ENCODE data around the gene RAE1.

GRCh38 chr20:57400231-57400701, 49.2 kb downstream of the RAE1 start:
- TF ChIP-seq CREB1 (IDR thresholded peaks at IDR 0.05) (no peak), SRF (IDR thresholded peaks at IDR 0.05; ENCODE audit: low read depth, low read length) (no peak), CEBPB (IDR thresholded peaks at IDR 0.05; ENCODE audit: low read depth, low read length) (no peak), EP300 (IDR thresholded peaks at IDR 0.05; ENCODE audit: borderline replicate concordance in 1 of 2, low read depth in 2 of 2, low read length in 2 of 2) (no peak), CTCF (IDR thresholded peaks at IDR 0.05; ENCODE audit: control extremely low read depth in 1 of 3, insufficient read depth in 1 of 3, low read depth in 1 of 3, low read length in 3 of 3) (peak; percentile 34 to 49 (median 38))

Measured in H1 (cell line).